ENCODE data around the gene VASN.

The VASN gene

DNA sequence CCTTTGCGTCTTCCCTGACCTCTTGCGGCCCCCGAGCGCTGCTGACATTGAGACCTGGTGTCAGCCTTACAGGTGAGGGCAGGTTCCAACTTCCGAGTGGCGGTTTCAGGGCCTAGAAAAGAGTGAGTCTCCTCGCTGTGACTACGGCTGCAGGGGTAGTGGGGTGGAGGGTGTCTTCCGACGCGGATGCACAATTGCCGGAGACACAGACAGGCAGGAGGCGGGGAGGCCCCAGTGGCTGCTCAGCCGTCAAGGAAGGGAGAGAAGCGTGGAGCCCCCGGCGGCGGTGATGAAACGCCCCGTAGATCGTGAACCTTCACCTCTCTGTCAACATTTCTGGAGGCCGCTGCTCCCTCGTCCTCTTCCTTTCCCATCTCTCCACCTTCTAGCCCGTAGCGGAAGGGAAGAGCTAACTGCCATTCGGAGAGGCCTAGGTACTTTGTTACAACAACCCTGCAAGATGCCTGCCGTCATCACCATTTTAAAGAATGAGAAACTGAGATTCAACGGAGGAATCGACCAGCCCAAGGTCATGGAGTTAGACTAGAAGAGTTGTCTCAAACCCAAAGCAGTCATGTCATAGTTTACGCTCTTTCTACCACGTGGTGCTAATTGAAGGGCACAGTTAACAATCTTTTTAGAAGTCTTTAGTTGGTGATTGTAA lies 54.5 kb downstream of the VASN start:
- Mint-ChIP-seq H3K9me3 (no peaks in the 10 kb centered on the region), H3K27ac (peak overlapping the region; percentile 98), H3K4me3 (peak overlapping the region; percentile 99), H3K4me1 (peaks cover 33% of the 10 kb centered on the region), H3K27me3 (ENCODE audit: low read depth, poor library complexity) (no peaks in the 10 kb centered on the region), H3K36me3 (ENCODE audit: low read depth) (peaks cover 19% of the 10 kb centered on the region)
- DNase-seq = peak; percentile 51
- TF ChIP-seq, protein P1, sequence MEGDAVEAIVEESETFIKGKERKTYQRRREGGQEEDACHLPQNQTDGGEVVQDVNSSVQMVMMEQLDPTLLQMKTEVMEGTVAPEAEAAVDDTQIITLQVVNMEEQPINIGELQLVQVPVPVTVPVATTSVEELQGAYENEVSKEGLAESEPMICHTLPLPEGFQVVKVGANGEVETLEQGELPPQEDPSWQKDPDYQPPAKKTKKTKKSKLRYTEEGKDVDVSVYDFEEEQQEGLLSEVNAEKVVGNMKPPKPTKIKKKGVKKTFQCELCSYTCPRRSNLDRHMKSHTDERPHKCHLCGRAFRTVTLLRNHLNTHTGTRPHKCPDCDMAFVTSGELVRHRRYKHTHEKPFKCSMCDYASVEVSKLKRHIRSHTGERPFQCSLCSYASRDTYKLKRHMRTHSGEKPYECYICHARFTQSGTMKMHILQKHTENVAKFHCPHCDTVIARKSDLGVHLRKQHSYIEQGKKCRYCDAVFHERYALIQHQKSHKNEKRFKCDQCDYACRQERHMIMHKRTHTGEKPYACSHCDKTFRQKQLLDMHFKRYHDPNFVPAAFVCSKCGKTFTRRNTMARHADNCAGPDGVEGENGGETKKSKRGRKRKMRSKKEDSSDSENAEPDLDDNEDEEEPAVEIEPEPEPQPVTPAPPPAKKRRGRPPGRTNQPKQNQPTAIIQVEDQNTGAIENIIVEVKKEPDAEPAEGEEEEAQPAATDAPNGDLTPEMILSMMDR (IDR thresholded peaks at IDR 0.05) = no peak

DNA sequence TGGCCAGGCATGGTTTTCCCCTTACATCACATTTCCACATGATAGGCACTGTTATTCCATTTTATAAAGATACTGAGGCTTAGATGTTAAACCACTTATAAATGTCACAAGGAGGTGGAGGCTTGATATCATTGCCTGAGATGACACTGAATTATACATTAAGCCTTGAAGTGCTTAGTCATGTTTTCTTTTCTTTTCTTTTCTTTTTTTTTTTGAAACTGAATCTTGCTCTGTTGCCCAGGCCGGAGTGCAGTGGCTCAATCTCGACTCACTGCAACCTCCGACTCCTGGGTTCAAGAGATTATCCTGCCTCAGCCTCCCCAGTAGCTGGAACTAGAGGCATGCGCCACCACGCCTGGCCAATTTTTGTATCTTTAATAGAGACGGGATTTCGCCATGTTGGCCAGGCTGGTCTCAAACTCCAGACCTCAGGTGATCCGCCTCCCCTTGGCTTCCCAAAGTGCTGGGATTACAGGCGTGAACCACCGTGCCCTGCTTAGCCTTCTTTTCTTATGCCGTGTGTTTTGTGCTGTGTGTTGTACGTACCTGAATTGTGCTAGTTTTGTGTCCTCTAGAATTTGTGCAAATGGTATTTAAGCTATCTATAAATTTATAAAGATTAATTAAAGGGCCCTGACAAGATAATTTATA lies 55.2 kb downstream of the VASN start:
- no peaks in the 10 kb centered on the region for H3K27me3 Mint-ChIP-seq (ENCODE audit: low read depth, poor library complexity)
- H3K36me3 Mint-ChIP-seq (ENCODE audit: low read depth) = peaks cover 26% of the 10 kb centered on the region
- peak overlapping the region; percentile 99 for H3K4me3 Mint-ChIP-seq
- TF ChIP-seq, protein P1 (IDR thresholded peaks at IDR 0.05) = no peak
- H3K9me3 Mint-ChIP-seq = no peaks in the 10 kb centered on the region
- DNase-seq = no peak
- H3K4me1 Mint-ChIP-seq = peaks cover 33% of the 10 kb centered on the region
- H3K27ac Mint-ChIP-seq = peak overlapping the region; percentile 98

DNA sequence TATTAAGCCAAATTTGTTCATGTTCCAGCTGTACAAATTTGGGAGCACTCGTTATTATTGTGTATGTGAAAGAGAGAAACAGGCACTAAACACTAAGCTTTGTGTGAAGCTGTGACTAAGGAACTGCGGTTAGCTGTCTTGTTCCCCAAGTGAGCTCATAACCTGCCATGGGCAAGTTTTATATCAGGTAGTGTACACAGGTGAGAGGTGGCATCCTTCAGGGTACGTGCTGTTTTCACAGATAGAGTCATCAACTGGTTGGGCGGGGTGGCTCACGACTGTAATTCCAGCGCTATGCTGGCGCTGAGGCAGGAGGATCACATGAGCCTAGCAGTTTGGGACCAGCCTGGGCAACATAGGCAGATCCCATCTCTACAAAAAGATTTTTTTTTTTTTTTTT lies 56.9 kb downstream of the VASN start:
- Mint-ChIP-seq H3K36me3 (ENCODE audit: low read depth) (peaks cover 35% of the 10 kb centered on the region), H3K9me3 (no peaks in the 10 kb centered on the region), H3K4me3 (peak overlapping the region; percentile 56), H3K4me1 (peaks cover 31% of the 10 kb centered on the region), H3K27ac (no peak overlapping the region), H3K27me3 (ENCODE audit: low read depth, poor library complexity) (no peaks in the 10 kb centered on the region)
- TF ChIP-seq, protein P1 (IDR thresholded peaks at IDR 0.05) = no peak
- DNase-seq = no peak

DNA sequence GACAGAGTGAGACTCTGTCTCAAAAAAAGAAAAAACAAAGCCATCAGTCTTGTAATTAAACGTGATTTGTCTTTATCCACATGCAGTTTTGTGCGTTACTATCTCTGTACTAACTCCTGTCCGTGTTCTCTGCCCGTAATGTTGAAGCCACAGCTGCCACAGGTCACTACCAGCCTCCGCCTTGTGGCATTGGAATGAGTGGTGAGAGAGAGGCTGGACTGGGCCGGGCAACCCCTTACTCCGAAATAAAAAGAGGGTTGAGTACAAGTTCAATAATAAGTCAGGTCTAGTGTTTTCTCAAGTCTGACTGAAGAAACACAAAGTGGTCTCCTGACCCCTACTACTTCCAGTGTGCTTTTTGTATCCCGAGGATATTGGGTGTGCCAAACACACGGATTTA lies 59.4 kb downstream of the VASN start:
- no peaks in the 10 kb centered on the region for H3K9me3 Mint-ChIP-seq
- H3K36me3 Mint-ChIP-seq (ENCODE audit: low read depth) = peaks cover 55% of the 10 kb centered on the region
- DNase-seq = no peak
- TF ChIP-seq, protein P1 (IDR thresholded peaks at IDR 0.05) = no peak
- H3K27ac Mint-ChIP-seq = no peak overlapping the region
- H3K4me1 Mint-ChIP-seq = peaks cover 18% of the 10 kb centered on the region
- no peaks in the 10 kb centered on the region for H3K27me3 Mint-ChIP-seq (ENCODE audit: low read depth, poor library complexity)
- no peak overlapping the region for H3K4me3 Mint-ChIP-seq

Measured in nephron progenitor cell (in vitro differentiated cells).